Head of caudate nucleus (tissue), 42 donors: Measurements from ENCODE around the gene PPFIA4.

Experiments used
- DNase-seq, 42 donors: peaks; one replicate each; pipeline versions ENCODE4 v3.0.0 to v3.0.0-alpha.2; 2020 to 2021; ENCODE audit warnings: mixed read lengths in 7 of 42
- intact Hi-C: fragments of 100-400 bp; cut with DNase I; formaldehyde crosslinking; loops from one replicate; pipeline ENCODE4 v1.15.0; 2022

The PPFIA4 gene

DNA sequence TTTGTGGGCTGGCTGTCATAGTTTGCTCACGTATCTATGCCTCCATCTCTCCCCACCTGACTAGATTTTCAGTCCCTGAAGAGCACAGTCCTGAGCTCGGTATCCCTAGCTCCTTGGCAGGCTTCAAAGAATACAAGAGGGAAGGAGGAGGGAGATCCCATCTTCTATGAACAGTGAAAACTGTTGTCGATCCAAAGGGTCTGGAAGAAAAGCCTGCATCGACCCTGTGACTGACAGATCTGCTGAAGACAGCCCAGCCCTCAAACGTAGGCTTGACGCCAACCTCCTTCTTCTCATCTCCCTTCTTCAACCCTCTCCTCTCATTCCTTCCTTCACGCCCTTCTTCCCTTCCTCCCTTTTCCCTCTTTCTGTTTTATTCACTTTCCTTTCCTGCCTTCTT is 87.9 kb downstream of the PPFIA4 start:
- intact Hi-C loops = no loop called here
- no peak for DNase-seq

- peak in 1 of 42 donors; percentile 25 for DNase-seq
- intact Hi-C loops = loop anchor here (2.0 kb wide), 1 partner anchor 101 kb away; no protein-coding TSS in a partner anchor
These were observed 90.0 kb downstream of the PPFIA4 start for GRCh38 chr1:203116091-203116820.

GRCh38 chr1:203117611-203118575 is 91.6 kb downstream of the PPFIA4 start:
- intact Hi-C loops = loop anchor here (2.0 kb wide), 2 partner anchors 53 to 99 kb away; no protein-coding TSS in a partner anchor
- peak in 41 of 42 donors; percentile 52 to 93 (median 80) for DNase-seq

GRCh38 chr1:203120325-203121153 is 94.2 kb downstream of the PPFIA4 start:
- peak in 2 of 42 donors; percentile 8 to 43 for DNase-seq
- intact Hi-C loops = no loop called here

GRCh38 chr1:203121186-203122015 is 95.1 kb downstream of the PPFIA4 start:
- intact Hi-C loops = no loop called here

GRCh38 chr1:203122159-203122558 is 95.9 kb downstream of the PPFIA4 start:
- peak in 1 of 42 donors; percentile 11 for DNase-seq
- intact Hi-C loops = no loop called here

More at GRCh38 chr1:203121186-203122015, 95.1 kb downstream of the PPFIA4 start:
- DNase-seq = peak in 2 of 42 donors; percentile 17 to 40

DNA sequence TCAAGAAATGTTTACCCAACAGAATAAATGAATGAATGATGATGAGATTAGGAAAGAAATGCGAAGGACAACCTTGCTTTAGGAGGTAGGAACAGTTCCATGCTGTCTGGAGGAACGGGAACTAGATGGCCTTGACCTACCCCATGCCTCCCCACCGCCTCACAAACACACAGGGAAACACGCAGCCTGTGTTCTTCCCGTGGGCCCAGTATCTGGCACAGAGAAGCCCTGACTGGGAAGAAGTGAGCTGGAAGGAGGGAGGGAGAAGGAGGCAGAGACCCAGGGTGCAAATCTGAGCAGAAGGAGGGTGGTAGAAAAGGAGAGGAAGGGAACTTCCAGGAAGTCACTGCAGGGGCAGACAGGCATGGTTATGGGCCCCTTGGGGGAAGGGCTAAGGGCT is 97.7 kb downstream of the PPFIA4 start:
- intact Hi-C loops = no loop called here
- peak in 2 of 42 donors; percentile 7 to 14 for DNase-seq

GRCh38 chr1:203124546-203125317 is 98.4 kb downstream of the PPFIA4 start:
- intact Hi-C loops = loop anchor here (5.0 kb wide), 1 partner anchor 87 kb away; no protein-coding TSS in a partner anchor
- DNase-seq = peak in 1 of 42 donors; percentile 13

GRCh38 chr1:203126151-203126865 is 100.0 kb downstream of the PPFIA4 start:
- peak in 5 of 42 donors; percentile 30 to 63 (median 44) for DNase-seq
- intact Hi-C loops = loop anchor here (5.0 kb wide), 1 partner anchor 89 kb away; no protein-coding TSS in a partner anchor

DNA sequence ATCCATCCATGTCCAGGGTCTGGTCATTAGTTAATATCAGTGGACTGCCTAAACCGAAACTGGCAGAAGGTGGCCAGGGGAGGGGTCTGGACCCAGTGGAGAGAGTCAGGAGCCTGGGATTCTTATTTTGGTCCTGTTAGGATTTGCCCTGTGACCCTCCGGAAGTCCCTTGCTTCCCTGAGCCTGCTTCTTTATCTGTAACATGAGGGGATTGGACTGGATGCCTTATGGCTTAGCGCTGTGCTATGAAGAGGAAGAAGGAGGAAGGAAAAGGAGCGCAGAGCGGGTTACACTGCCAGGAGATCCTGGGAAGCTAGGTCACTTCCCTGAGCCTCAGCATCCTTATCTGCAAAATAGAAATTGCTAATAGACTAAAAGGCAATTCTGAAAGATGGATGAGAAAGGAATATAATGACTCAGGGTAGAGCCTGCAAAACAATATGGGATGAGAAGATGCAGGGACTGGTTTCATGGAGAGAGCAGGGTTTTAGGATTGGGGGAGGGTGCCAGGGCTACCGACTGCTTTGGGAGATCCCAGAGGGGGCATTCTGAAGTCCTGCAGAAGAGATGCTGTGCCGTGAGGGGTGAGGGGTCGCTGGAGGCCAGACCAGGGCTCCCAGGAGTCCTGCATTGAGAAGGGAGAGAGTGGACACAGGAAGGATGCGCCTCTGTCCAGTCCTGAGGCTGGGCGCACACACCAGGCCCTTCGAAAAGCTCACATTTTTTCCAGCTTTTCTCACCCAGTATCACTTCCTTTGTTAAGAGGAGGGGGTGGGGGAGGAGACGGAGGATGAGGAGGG is 100.8 kb downstream of the PPFIA4 start:
- intact Hi-C loops = loop anchor here (5.0 kb wide), 1 partner anchor 90 kb away; no protein-coding TSS in a partner anchor
- DNase-seq = peak in 3 of 42 donors; percentile 15 to 42 (median 25)

- peak; percentile 78 to 95 (median 88) for DNase-seq
- intact Hi-C loops = loop anchor here (5.0 kb wide), 1 partner anchor 91 kb away; no protein-coding TSS in a partner anchor
These were observed 101.6 kb downstream of the PPFIA4 start, which contains the start of gene ADORA1 for GRCh38 chr1:203127666-203128430. ADORA1 (plus strand) TSS chr1:203127726; CDS start chr1:203128842, 1,116 bp downstream.

DNA sequence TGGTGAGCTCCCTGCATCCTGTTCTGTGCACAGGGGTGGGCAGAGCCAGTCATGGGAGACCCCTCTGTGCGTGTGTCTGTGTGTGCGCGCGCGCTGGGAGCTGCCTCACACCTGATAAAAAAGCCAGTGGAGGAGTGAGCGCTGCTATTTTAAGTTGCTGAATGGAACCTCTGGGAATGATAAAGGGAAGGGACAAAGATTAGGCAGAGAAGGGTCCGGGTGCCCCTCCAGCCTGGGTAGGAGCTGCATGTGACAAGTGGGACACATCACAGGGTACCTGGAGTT is 102.1 kb downstream of the PPFIA4 start:
- intact Hi-C loops = loop anchor here (5.0 kb wide), 1 partner anchor 91 kb away; no protein-coding TSS in a partner anchor
- no peak for DNase-seq
